K562 treated with DMSO at 1 percent for 4 hours (cell line): ENCODE data around the gene DDX19B. TPM values are rescaled to one million over a fixed set of nuclear protein-coding genes. Genes with fewer than 3 reads are reported as not detected.

Experiments
- total RNA-seq: library from RNA; unstranded; fragments of 300-600 nt; gene quantifications from 2 replicates; pipeline ENCODE4 v1.2.3, GENCODE V29; 2022; ENCODE audit not compliant: insufficient read depth

DDX19B gene
- 15.6 and 33.2 TPM in 2 replicates for total RNA-seq

GRCh38 chr16:70298988-70299938 is at the start of gene DDX19B:
TSS of gene DDX19B (plus strand) at chr16:70299186. CDS start at chr16:70299298, 112 bp downstream.

GRCh38 chr16:70251629-70252354 is 47.2 kb upstream of the DDX19B start, which contains the start of gene EXOSC6:
TSS of gene EXOSC6 (minus strand) at chr16:70251940. CDS start at chr16:70251900, 40 bp downstream.

GRCh38 chr16:70289229-70290094 is 9.5 kb upstream of the DDX19B start, which contains the start of gene AARS1:
TSS of gene AARS1 (minus strand) at chr16:70289506. CDS start at chr16:70282763, 6,743 bp downstream.

Other genes starting within 250 kb of the DDX19B start
- gene PDPR, start 184.9 kb upstream of the DDX19B start, total RNA-seq = 15.7 and 22.4 TPM in 2 replicates
- 0.57 TPM in 1 of 2 replicates, not detected in the other for gene CLEC18C, start 125.4 kb upstream of the DDX19B start, total RNA-seq
- 15.4 and 16.8 TPM in 2 replicates for gene EXOSC6, start 47.2 kb upstream of the DDX19B start, total RNA-seq
- gene AARS1, start 9.7 kb upstream of the DDX19B start, total RNA-seq = 355 TPM in 2 replicates
- 22.3 and 28.6 TPM in 2 replicates for gene DDX19A, start 47.7 kb downstream of the DDX19B start, total RNA-seq
- 59.7 and 73.3 TPM in 2 replicates for gene ST3GAL2, start 139.9 kb downstream of the DDX19B start, total RNA-seq
- 8.0 and 11.8 TPM in 2 replicates for gene FCSK, start 155.4 kb downstream of the DDX19B start, total RNA-seq
- gene COG4, start 224.4 kb downstream of the DDX19B start, total RNA-seq = 56.1 and 58.6 TPM in 2 replicates
- 47.1 and 50.9 TPM in 2 replicates for gene SF3B3, start 224.6 kb downstream of the DDX19B start, total RNA-seq